Measurements from ENCODE around the gene SDK1.

The SDK1 gene

DNA sequence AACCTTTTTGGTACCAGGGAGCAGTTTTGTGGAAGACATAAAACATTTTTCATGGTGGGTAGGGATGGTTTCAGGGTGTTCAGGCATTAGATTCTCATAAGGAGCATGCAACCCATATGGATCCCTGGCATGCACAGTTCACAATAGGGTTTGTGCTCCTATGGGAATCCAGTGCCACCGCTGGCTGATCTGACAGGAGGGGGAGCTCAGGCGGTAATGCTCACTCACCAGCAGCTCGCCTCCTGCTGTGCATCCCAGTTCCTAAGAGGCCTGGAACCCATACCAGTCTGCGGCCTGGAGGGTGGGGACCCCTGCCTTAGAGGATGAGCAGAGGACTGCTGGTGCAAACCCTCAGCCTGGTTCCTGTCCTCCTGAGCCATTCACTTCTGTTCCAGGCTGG is 561.7 kb downstream of the SDK1 start:
- Mint-ChIP-seq H3K4me3 (no peak overlapping the region), H3K27me3 (no peaks in the 10 kb centered on the region), H3K36me3 (ENCODE audit: low read depth) (no peaks in the 10 kb centered on the region), H3K9me3 (no peaks in the 10 kb centered on the region), H3K27ac (no peak overlapping the region), H3K4me1 (ENCODE audit: low read depth) (no peaks in the 10 kb centered on the region)
- intact Hi-C loops (cut with micrococcal nuclease): no loop called here

DNA sequence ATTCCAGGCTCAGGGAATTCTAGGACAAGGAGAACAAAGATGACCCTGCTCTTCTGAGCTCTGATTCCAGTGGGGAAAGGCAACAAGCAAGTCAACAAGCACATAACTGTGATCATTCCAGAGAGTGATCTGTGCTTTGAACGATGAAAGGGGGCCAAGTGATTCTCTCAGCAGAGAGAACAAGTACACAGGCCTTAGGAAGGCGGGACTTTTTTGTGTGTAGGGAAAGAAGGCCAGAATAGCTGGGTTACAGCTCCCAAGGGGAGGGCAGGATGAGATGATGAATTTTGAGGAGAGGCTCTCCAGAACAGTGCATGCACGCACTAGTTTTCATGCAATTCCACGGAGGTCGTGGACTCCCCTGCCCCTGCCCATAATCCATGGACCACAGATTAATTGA is 565.2 kb downstream of the SDK1 start:
- Mint-ChIP-seq H3K9me3 (no peaks in the 10 kb centered on the region), H3K27ac (no peak overlapping the region), H3K27me3 (no peaks in the 10 kb centered on the region), H3K4me3 (no peak overlapping the region), H3K36me3 (ENCODE audit: low read depth) (no peaks in the 10 kb centered on the region), H3K4me1 (ENCODE audit: low read depth) (no peaks in the 10 kb centered on the region)
- intact Hi-C loops (cut with micrococcal nuclease): no loop called here

DNA sequence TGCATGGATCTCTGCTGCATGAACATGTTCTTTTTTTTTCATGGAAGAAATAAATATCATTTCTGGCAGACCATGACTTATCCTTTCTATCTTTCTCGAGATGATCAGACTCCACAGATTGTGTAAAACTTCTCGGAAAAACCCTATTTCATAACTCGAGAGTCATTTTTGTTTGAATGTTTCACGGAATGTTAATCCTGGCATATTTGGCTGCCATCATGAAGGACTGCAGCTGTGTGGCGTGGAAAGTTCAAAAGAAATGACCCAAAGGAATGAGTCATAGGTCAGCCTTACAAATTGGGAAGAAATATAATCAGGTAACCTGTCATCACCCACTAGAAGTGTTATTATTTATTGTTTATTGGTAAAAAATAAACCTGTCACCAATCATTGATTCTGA is 566.8 kb downstream of the SDK1 start:
- Mint-ChIP-seq H3K36me3 (ENCODE audit: low read depth) (no peaks in the 10 kb centered on the region), H3K4me3 (no peak overlapping the region), H3K4me1 (ENCODE audit: low read depth) (no peaks in the 10 kb centered on the region), H3K27me3 (no peaks in the 10 kb centered on the region), H3K27ac (no peak overlapping the region), H3K9me3 (no peaks in the 10 kb centered on the region)
- intact Hi-C loops (cut with micrococcal nuclease): no loop called here

DNA sequence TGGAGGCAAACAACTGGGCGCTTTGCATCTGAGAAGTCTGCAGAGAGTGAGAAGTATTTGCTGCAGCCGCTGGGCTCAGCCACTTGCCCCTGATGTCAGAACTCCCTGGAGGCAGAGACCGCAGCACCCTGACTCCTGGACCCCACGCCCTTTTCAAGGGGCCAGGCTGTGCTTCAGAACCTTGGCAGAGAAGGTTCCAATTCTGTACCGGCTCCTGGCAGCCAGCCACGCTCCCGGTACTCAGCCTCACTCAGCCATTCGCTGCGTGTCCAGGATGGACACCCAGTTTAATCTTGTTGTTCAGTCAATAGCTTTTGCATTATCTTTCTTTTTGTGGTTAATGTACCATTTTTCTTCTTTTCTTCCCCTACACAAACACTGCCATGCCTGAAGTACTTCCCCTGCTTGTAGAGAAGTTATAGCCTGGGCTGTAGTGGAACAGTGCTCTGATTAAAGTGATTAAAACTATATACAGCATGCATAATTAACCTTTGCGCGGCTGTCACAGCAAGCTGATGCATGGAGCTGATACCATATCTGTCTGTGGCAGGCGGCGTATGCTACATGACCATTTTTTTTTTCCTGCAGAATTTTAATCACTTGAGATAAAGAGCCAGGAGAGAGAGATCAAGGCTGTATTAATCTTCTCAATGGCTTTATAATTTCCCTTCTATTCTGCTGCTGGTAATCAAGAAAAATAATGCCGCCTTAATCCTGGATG is 578.5 kb downstream of the SDK1 start:
- no peaks in the 10 kb centered on the region for H3K36me3 Mint-ChIP-seq (ENCODE audit: low read depth)
- peaks cover 10% of the 10 kb centered on the region for H3K9me3 Mint-ChIP-seq
- intact Hi-C loops (cut with micrococcal nuclease): no loop called here
- H3K27ac Mint-ChIP-seq: no peak overlapping the region
- no peak overlapping the region for H3K4me3 Mint-ChIP-seq
- H3K27me3 Mint-ChIP-seq: no peaks in the 10 kb centered on the region
- H3K4me1 Mint-ChIP-seq (ENCODE audit: low read depth): no peaks in the 10 kb centered on the region

DNA sequence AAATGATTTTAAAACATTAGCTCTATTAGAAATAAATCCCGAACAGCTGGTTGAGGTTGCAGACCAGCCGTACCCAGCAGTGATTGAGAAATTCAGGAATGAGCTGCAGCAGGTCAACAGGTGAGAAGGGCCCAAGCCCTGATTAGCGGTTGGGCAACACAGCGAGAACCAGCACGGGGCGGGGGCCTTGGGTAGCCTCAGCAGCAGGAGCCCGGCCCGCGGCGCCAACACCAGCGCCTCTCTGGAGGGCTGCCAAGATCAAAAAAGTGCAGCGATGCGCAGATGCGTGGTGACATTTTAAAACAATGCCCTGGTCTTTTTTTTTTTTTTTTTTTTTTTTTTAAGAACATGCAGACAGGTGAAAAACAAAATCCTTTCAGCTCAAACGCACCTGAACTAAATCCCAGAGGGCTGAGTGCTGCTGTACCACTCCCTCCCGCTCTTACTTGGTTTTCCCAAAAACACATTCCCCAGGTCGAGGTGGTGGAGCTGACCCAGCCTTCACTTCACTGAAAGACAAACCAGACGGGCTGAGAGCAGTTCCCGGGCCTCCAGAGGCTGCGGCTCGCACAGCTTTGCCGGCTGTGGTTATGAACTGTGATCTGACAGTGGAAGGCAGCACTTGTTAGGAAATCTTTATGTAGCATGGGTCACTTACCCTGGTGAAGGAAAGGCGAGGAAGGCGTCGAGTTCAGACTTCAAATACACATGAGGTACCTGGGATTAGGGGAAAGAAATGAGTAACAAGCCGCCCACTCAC is 579.4 kb downstream of the SDK1 start:
- Mint-ChIP-seq H3K4me3 (no peak overlapping the region), H3K36me3 (ENCODE audit: low read depth) (no peaks in the 10 kb centered on the region), H3K4me1 (ENCODE audit: low read depth) (no peaks in the 10 kb centered on the region), H3K9me3 (peaks cover 1% of the 10 kb centered on the region), H3K27ac (no peak overlapping the region), H3K27me3 (no peaks in the 10 kb centered on the region)
- intact Hi-C loops (cut with micrococcal nuclease): no loop called here

DNA sequence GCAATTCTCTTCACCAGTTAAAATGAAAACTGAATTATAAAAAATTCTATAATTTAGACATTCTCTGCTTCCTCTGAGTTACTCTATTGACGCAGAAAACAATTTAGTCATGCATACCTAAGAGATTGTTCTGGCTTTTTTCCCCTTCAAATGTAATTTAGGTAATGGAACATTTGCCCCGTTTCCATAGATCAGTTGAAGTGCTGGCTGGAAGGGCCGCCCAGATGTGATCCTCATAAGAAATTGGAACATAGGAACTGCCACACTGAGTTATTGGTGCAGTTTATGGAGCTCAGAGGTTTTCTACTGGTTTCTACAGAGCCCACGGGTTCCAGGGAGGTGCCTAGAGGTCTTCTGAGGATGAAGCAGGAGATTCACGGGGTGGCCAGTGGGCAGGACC is 581.7 kb downstream of the SDK1 start:
- no peaks in the 10 kb centered on the region for H3K9me3 Mint-ChIP-seq
- intact Hi-C loops (cut with micrococcal nuclease): no loop called here
- no peaks in the 10 kb centered on the region for H3K27me3 Mint-ChIP-seq
- no peaks in the 10 kb centered on the region for H3K36me3 Mint-ChIP-seq (ENCODE audit: low read depth)
- no peak overlapping the region for H3K4me3 Mint-ChIP-seq
- no peaks in the 10 kb centered on the region for H3K4me1 Mint-ChIP-seq (ENCODE audit: low read depth)
- no peak overlapping the region for H3K27ac Mint-ChIP-seq

DNA sequence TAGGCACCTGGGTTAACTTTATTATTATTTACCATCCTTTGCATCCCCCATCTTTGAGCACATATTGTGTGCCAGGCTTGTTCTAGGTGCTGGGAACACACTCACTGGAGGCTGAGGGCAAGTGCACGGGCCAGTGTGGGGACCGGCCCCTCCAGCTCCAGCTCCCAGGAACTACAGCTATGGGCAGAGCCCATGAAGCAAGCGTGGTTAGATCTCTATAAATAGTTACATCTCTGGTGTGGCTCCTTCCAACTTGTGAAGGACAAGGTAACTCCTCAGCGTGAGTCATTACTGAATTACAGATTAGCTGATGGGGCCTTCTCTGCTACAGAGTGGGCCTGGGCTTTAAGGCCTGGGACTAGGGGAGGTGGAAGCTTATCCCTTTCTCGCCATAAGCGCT is 583.5 kb downstream of the SDK1 start:
- no peaks in the 10 kb centered on the region for H3K4me1 Mint-ChIP-seq (ENCODE audit: low read depth)
- no peaks in the 10 kb centered on the region for H3K27me3 Mint-ChIP-seq
- intact Hi-C loops (cut with micrococcal nuclease): no loop called here
- H3K27ac Mint-ChIP-seq: no peak overlapping the region
- no peak overlapping the region for H3K4me3 Mint-ChIP-seq
- no peaks in the 10 kb centered on the region for H3K36me3 Mint-ChIP-seq (ENCODE audit: low read depth)
- H3K9me3 Mint-ChIP-seq: no peaks in the 10 kb centered on the region

DNA sequence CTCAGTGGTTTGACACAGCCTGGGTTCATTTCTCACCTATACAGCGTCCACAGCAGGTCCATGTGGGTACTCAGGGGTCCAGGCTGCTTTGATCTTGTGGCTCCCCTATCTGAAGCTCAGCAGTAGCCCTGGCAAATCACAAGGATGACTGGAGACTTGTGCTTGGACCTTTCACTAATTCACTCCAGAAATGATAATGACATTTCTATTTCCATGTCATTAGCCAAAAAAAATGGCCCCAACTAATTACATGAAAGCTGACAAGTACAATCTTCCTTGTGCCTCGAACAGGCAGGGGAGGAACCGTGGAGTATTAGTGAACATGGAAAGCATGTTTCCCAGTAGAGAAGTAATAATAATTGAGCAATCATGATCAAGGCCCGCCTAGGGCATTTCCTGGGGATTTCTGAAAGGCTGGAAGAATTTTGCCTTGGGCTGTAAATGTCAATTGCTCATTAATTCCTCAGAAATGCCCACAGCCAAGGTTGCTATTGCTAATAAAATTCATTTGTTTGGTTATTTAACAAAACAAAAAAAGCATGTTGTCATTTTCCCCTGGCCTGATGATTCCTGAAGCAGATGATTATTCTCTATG is 586.1 kb downstream of the SDK1 start:
- H3K9me3 Mint-ChIP-seq: no peaks in the 10 kb centered on the region
- intact Hi-C loops (cut with micrococcal nuclease): no loop called here
- H3K36me3 Mint-ChIP-seq (ENCODE audit: low read depth): no peaks in the 10 kb centered on the region

DNA sequence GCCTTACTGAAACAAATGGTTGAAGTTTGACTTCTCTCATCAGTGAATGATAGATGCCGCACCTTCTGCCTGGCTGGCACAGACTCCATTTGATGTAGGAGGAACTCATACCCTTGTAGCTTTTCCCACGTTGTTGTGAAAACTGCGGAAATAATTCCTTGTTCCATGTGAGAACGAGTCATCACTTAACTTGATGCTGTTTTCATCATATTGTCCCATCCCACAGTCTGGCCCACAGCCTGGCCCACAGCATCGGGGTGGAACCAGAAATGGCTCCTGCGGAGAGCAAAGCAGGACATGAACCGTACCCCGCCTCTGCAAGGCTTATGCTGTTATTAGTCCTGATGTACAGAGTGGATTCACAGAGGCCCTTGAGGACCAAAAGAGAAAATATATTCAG is 587.0 kb downstream of the SDK1 start:
- H3K9me3 Mint-ChIP-seq: no peaks in the 10 kb centered on the region
- H3K27me3 Mint-ChIP-seq: peaks cover 7% of the 10 kb centered on the region

More for the DNA sequence above, 586.1 kb downstream of the SDK1 start:
- H3K4me3 Mint-ChIP-seq: no peak overlapping the region
- no peak overlapping the region for H3K27ac Mint-ChIP-seq
- no peaks in the 10 kb centered on the region for H3K4me1 Mint-ChIP-seq (ENCODE audit: low read depth)
- peaks cover 3% of the 10 kb centered on the region for H3K27me3 Mint-ChIP-seq

DNA sequence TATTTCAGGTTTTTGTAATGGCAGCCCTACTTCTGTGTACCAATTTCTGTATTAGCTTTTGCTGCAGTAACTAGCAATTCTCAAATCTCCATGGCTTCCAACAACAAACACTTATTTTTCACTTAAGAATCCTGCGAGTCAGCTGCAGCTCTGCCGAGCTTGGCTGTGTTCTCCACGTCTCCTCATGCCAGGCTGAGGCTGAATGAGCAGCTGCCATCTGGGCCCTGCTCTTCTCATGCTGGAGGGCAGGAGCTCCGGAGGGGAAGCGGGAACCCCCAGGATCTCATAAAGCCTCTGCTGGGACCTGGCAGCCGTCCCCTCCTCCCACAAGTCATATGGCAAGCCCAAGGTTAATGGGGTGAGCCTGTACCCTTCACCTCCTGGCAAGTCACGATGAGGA is 591.1 kb downstream of the SDK1 start:
- Mint-ChIP-seq H3K27me3 (peaks cover 16% of the 10 kb centered on the region), H3K4me1 (ENCODE audit: low read depth) (peaks cover 5% of the 10 kb centered on the region), H3K4me3 (no peak overlapping the region), H3K27ac (no peak overlapping the region), H3K9me3 (no peaks in the 10 kb centered on the region), H3K36me3 (ENCODE audit: low read depth) (no peaks in the 10 kb centered on the region)
- intact Hi-C loops (cut with micrococcal nuclease): no loop called here

More for the DNA sequence above, 587.0 kb downstream of the SDK1 start:
- H3K27ac Mint-ChIP-seq: no peak overlapping the region
- no peaks in the 10 kb centered on the region for H3K36me3 Mint-ChIP-seq (ENCODE audit: low read depth)
- peaks cover 5% of the 10 kb centered on the region for H3K4me1 Mint-ChIP-seq (ENCODE audit: low read depth)
- H3K4me3 Mint-ChIP-seq: no peak overlapping the region
- intact Hi-C loops (cut with micrococcal nuclease): no loop called here

DNA sequence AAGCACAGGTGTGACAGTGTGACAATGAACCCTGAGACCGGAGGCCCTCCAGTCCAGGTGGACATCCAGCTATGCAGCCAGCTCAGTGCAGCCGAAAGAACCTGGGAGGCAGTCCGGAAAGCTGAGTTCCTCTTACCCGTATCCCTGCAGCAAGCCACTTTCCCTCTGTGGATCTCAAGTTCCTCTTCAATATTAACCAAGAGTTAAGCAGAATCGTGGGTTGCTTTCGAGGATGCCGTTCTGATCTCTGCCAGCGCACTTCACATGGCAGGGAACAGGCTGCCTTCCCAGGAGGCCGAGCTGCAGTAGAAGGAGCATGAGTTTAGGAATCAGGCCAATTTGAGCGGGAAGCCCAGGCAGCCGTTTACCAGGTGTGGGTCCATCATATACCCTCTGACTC is 591.6 kb downstream of the SDK1 start:
- Mint-ChIP-seq H3K9me3 (no peaks in the 10 kb centered on the region), H3K36me3 (ENCODE audit: low read depth) (no peaks in the 10 kb centered on the region), H3K27me3 (peaks cover 16% of the 10 kb centered on the region), H3K4me3 (no peak overlapping the region), H3K4me1 (ENCODE audit: low read depth) (peaks cover 5% of the 10 kb centered on the region), H3K27ac (no peak overlapping the region)
- intact Hi-C loops (cut with micrococcal nuclease): no loop called here

DNA sequence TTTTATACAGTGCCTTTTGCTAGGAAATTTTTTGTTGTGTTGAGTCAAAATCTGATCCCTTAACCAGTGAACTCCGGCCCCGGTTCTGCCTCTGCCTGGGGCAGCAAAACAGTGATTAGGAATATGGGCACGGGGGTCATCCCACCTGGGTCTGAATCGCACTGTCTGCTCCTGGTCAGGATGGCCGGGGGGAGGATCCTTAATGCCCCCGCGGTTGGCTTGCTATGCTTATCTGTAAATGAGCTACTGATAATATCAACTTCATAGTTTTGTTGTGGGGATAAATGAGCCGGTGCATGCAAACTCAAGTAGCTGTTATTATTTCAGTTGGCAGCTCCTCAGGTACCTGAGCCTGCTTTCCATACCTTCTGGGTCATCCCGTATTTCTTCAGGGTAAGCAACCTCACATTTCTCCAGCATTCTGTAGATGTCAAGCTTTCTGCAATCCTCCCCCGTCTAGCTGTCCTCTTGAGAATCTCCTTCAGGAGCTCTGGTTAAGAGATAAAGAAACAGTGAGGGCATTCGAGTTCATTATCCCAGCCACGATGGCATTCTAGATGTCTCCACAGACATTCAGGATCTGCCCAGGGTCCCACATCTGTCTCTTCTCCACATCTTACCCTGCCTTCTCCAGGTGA is 592.2 kb downstream of the SDK1 start:
- Mint-ChIP-seq H3K4me1 (ENCODE audit: low read depth) (peaks cover 5% of the 10 kb centered on the region), H3K4me3 (no peak overlapping the region), H3K27ac (no peak overlapping the region), H3K27me3 (peaks cover 17% of the 10 kb centered on the region), H3K9me3 (no peaks in the 10 kb centered on the region), H3K36me3 (ENCODE audit: low read depth) (no peaks in the 10 kb centered on the region)
- intact Hi-C loops (cut with micrococcal nuclease): no loop called here

DNA sequence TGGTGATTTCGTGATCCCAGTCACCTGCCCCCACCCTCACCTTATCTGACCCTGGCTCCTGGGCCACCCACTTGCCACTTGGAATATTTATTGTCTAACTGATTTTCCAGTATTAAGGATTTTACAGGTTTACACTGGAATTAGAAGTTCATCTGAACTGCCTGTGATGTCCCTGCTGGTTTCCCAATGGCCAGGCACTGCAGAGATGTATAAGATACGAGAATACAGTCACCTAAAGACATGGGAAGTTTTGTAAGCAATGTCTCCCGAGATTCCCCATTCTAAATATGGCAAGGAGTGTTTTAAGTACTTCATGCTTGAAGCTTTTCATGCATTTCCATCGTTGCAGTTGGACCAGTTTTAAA is 592.7 kb downstream of the SDK1 start:
- H3K27me3 Mint-ChIP-seq: peaks cover 17% of the 10 kb centered on the region
- H3K9me3 Mint-ChIP-seq: no peaks in the 10 kb centered on the region
- H3K4me1 Mint-ChIP-seq (ENCODE audit: low read depth): peaks cover 5% of the 10 kb centered on the region
- intact Hi-C loops (cut with micrococcal nuclease): no loop called here
- H3K4me3 Mint-ChIP-seq: no peak overlapping the region
- H3K36me3 Mint-ChIP-seq (ENCODE audit: low read depth): no peaks in the 10 kb centered on the region
- H3K27ac Mint-ChIP-seq: no peak overlapping the region
